Sigmoid colon (tissue), 4 donors: ENCODE data around the gene NOTCH1.

Experiments
- EP300 ChIP-seq, 4 donors: sonication (generic); formaldehyde crosslinking; IDR thresholded peaks; one replicate each; pipeline ENCODE4 v1.6.1; 2017; ENCODE audit warnings: antibody characterized with exemption in 4 of 4
- POLR2A ChIP-seq, 2 donors: fragments of 450-650 bp; IDR thresholded peaks; one replicate each; pipeline ENCODE4 v1.6.1; 2016; ENCODE audit warnings: antibody characterized with exemption in 2 of 2, mild to moderate bottlenecking in 2 of 2, moderate library complexity in 2 of 2
- TF ChIP-seq, protein P1 (sequence below), 4 experiments: fragments of 450-650 bp in 3 of 4; fragments of 200-600 bp in 1 of 4; IDR thresholded peaks; one replicate each; pipeline ENCODE4 v1.5.1; 2016 to 2019; ENCODE audit warnings: antibody characterized with exemption in 4 of 4, mild to moderate bottlenecking in 3 of 4, moderate library complexity in 2 of 4

DNA sequence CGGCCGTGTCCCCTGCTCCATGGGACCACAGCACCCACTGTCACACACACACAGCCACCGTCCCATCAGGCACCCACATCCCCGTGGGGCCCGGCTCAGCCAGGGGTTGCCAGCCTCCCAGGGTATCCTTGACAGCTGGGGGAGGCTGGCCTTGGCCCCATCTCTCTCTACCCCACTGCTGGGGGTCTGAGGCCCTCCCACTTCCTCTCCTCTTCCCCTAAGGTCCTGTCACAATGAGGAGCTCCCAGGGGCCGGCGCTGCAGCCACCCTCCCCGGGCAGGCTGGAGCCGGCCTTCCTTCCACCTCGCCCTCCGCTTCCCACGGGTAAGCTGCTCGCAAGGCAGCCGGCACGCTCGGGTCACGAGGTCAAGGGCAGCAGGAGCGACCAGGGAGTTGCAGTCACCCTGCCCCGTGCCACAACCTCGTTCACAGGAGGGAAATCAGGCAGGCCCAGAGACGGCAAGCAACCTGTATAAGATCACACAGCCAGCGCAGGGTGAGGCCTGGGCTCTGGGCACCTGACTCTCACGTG is 38.6 kb upstream of the NOTCH1 start:
- TF ChIP-seq, protein P1, sequence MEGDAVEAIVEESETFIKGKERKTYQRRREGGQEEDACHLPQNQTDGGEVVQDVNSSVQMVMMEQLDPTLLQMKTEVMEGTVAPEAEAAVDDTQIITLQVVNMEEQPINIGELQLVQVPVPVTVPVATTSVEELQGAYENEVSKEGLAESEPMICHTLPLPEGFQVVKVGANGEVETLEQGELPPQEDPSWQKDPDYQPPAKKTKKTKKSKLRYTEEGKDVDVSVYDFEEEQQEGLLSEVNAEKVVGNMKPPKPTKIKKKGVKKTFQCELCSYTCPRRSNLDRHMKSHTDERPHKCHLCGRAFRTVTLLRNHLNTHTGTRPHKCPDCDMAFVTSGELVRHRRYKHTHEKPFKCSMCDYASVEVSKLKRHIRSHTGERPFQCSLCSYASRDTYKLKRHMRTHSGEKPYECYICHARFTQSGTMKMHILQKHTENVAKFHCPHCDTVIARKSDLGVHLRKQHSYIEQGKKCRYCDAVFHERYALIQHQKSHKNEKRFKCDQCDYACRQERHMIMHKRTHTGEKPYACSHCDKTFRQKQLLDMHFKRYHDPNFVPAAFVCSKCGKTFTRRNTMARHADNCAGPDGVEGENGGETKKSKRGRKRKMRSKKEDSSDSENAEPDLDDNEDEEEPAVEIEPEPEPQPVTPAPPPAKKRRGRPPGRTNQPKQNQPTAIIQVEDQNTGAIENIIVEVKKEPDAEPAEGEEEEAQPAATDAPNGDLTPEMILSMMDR (IDR thresholded peaks at IDR 0.05), result no peak
- no peak for TF ChIP-seq POLR2A (IDR thresholded peaks at IDR 0.05)
- no peak for TF ChIP-seq EP300 (IDR thresholded peaks at IDR 0.05)
